ENCODE data around the gene CAMK4. TPM values are rescaled to one million over a fixed set of nuclear protein-coding genes. Genes with fewer than 3 reads are reported as not detected.

The CAMK4 gene
- total RNA-seq, 1 experiment from 2014 or later = not detected

- no peak for DNase-seq
- no peak overlapping the region for H3K4me3 ChIP-seq
- no peaks in the 10 kb centered on the region; the same call in 1 of the 2 replicates for H3K27me3 ChIP-seq
- 0 out of 2 replicates have a peak, but pooled peaks cover 2% of the 10 kb centered on the region for H3K9me3 ChIP-seq
- H3K36me3 ChIP-seq = no peaks in the 10 kb centered on the region
These were observed 151.5 kb downstream of the CAMK4 start for GRCh38 chr5:111375645-111376044.

DNA sequence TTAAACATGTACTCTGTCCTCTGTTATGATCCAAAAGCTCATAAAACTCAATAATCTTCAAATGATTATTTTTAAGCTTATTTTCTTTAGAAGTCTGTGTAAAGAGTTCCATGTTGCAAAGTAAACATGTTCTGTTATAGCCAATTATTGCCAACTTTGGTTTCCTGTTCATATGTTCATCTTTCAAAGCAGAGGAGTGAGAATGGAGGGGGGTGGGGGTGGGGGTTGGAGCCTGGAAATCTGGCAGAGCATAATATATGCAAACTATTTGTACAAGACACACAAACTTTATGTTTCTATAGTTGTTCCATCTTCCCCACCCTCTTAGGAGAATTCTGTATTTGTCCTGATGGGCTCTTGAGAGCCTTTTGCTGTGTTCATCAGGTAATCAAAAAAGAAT, 153.1 kb downstream of the CAMK4 start:
- DNase-seq = no peak
- H3K9me3 ChIP-seq = no peaks in the 10 kb centered on the region
- no peaks in the 10 kb centered on the region for H3K36me3 ChIP-seq
- H3K27me3 ChIP-seq = no peaks in the 10 kb centered on the region
- H3K4me3 ChIP-seq = no peak overlapping the region

DNA sequence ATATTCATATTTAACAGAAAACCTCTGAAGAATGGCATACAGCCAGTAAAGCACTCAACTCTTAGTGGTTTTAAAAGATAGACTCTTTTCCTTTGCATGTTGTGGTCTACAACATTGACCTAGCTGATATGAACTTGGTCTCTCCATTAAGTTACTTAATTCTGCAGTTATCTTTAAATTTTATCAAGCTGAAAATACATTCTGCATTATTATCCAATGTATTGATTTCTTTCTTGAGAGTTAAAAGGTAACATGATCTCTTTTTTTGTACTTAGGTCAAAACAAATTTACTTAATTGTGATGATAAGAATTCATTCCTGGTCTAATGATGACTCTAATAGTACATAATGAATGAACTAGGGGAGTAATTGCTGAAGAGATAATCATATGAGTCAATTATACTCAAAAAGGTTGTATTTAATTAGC, 155.2 kb downstream of the CAMK4 start:
- DNase-seq = no peak
- H3K36me3 ChIP-seq = no peaks in the 10 kb centered on the region
- no peaks in the 10 kb centered on the region for H3K9me3 ChIP-seq
- H3K4me3 ChIP-seq = no peak overlapping the region
- H3K27me3 ChIP-seq = no peaks in the 10 kb centered on the region

- Histone ChIP-seq H3K36me3 (no peaks in the 10 kb centered on the region), H3K27me3 (no peaks in the 10 kb centered on the region), H3K4me3 (no peak overlapping the region), H3K9me3 (no peaks in the 10 kb centered on the region)
- peak; percentile 62 for DNase-seq
These were observed 159.2 kb downstream of the CAMK4 start for GRCh38 chr5:111383288-111383970.

- no peaks in the 10 kb centered on the region for H3K27me3 ChIP-seq
- H3K4me3 ChIP-seq = no peak overlapping the region
- no peaks in the 10 kb centered on the region for H3K36me3 ChIP-seq
- no peak for DNase-seq
- H3K9me3 ChIP-seq = no peaks in the 10 kb centered on the region
These were observed 160.0 kb downstream of the CAMK4 start for GRCh38 chr5:111384220-111384619.

- Histone ChIP-seq H3K27me3 (no peaks in the 10 kb centered on the region), H3K9me3 (no peaks in the 10 kb centered on the region), H3K36me3 (no peaks in the 10 kb centered on the region), H3K4me3 (no peak overlapping the region)
- DNase-seq = no peak
These were observed 160.9 kb downstream of the CAMK4 start for GRCh38 chr5:111385051-111385450.

GRCh38 chr5:111385970-111386831, 162.0 kb downstream of the CAMK4 start:
- H3K4me3 ChIP-seq = no peak overlapping the region
- H3K9me3 ChIP-seq = no peaks in the 10 kb centered on the region
- no peaks in the 10 kb centered on the region for H3K27me3 ChIP-seq
- no peak for DNase-seq
- no peaks in the 10 kb centered on the region for H3K36me3 ChIP-seq

DNA sequence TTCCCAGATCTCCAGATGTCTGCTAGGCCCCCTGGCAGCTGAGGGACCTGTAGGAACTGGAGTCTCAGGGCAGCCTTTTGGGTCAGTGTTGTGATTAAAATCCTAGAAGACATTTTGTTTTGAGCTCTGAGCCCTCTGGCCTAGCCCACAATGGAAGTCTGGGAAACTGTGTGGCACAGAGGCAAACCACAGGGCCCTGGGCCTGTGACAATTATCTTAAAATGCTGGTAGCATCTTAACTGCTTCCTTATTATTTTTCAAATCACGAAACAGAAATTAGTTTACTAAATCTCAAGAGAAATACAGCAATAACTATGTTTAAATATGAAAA, 162.6 kb downstream of the CAMK4 start:
- no peaks in the 10 kb centered on the region for H3K27me3 ChIP-seq
- H3K4me3 ChIP-seq = no peak overlapping the region
- H3K36me3 ChIP-seq = no peaks in the 10 kb centered on the region
- no peaks in the 10 kb centered on the region for H3K9me3 ChIP-seq
- DNase-seq = no peak

- H3K9me3 ChIP-seq = no peaks in the 10 kb centered on the region
- H3K36me3 ChIP-seq = no peaks in the 10 kb centered on the region
- no peak overlapping the region for H3K4me3 ChIP-seq
- H3K27me3 ChIP-seq = no peaks in the 10 kb centered on the region
- DNase-seq = no peak
These were observed 163.2 kb downstream of the CAMK4 start for GRCh38 chr5:111387361-111387760.

GRCh38 chr5:111389390-111390082, 165.4 kb downstream of the CAMK4 start:
- DNase-seq = peak; percentile 58
- Histone ChIP-seq H3K4me3 (no peak overlapping the region), H3K27me3 (no peaks in the 10 kb centered on the region), H3K9me3 (no peaks in the 10 kb centered on the region), H3K36me3 (no peaks in the 10 kb centered on the region)

DNA sequence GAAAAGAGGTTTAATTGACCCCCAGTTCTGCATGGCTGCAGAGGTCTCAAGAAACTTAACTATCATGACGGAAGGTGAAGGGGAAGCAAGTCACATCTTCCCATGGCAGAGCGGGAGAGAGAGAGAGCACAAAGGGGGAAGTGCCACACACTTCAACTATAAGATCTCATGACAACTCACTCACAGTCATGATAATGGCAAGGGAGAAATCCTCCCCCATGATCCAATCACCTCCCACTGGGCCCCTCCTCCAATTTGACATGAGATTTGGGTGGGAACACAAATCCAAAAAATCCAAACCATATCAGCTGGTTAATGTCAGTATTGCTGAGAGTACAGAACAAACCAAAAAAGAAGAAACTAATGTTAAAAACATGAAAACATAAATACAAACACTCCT, 168.0 kb downstream of the CAMK4 start:
- Histone ChIP-seq H3K9me3 (no peaks in the 10 kb centered on the region), H3K27me3 (no peaks in the 10 kb centered on the region), H3K4me3 (no peak overlapping the region), H3K36me3 (no peaks in the 10 kb centered on the region)
- no peak for DNase-seq

GRCh38 chr5:111394586-111394985, 170.4 kb downstream of the CAMK4 start:
- Histone ChIP-seq H3K9me3 (no peaks in the 10 kb centered on the region), H3K27me3 (no peaks in the 10 kb centered on the region), H3K4me3 (no peak overlapping the region), H3K36me3 (no peaks in the 10 kb centered on the region)
- DNase-seq = peak; percentile 38

- Histone ChIP-seq H3K4me3 (no peak overlapping the region), H3K9me3 (no peaks in the 10 kb centered on the region), H3K36me3 (no peaks in the 10 kb centered on the region), H3K27me3 (no peaks in the 10 kb centered on the region)
- DNase-seq = no peak
These were observed 173.8 kb downstream of the CAMK4 start for GRCh38 chr5:111398013-111398412.

DNA sequence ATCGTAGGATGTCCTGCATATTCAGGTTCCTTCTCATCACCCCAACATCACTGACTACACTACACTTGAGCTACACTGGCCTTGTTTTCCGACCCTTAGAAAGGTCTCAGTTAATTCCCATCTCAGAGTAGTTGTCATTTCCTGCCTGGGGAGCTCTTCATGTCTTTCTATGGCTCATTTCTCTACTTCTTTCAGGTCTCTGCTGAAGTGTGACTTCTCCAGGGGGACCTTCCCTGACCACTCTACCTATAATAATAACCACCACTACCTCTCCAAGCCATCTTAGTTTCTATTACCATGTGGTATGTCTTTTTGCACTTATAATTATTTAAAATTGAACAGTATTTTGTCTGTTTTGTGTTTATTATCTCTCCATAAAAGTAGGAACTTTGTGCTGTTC, 174.9 kb downstream of the CAMK4 start:
- H3K4me3 ChIP-seq = no peak overlapping the region
- H3K9me3 ChIP-seq = no peaks in the 10 kb centered on the region
- no peak for DNase-seq
- H3K27me3 ChIP-seq = no peaks in the 10 kb centered on the region
- H3K36me3 ChIP-seq = no peaks in the 10 kb centered on the region

- Histone ChIP-seq H3K9me3 (no peaks in the 10 kb centered on the region), H3K4me3 (no peak overlapping the region), H3K36me3 (no peaks in the 10 kb centered on the region), H3K27me3 (no peaks in the 10 kb centered on the region)
- DNase-seq = no peak
These were observed 177.7 kb downstream of the CAMK4 start for GRCh38 chr5:111401906-111402305.

- Histone ChIP-seq H3K27me3 (no peaks in the 10 kb centered on the region), H3K36me3 (no peaks in the 10 kb centered on the region), H3K4me3 (no peak overlapping the region), H3K9me3 (no peaks in the 10 kb centered on the region; the same call in 1 of the 2 replicates)
- DNase-seq = no peak
These were observed 180.1 kb downstream of the CAMK4 start for GRCh38 chr5:111404270-111404769.

GRCh38 chr5:111407562-111407961, 183.4 kb downstream of the CAMK4 start:
- H3K4me3 ChIP-seq = no peak overlapping the region
- no peak for DNase-seq
- no peaks in the 10 kb centered on the region; the same call in 1 of the 2 replicates for H3K27me3 ChIP-seq
- no peaks in the 10 kb centered on the region for H3K36me3 ChIP-seq
- H3K9me3 ChIP-seq = no peaks in the 10 kb centered on the region; the same call in 1 of the 2 replicates
